Calu3 (cell line): ENCODE data around the gene GTF2F2. TPM values are rescaled to one million over a fixed set of nuclear protein-coding genes. Genes with fewer than 3 reads are reported as not detected.

ENCODE experiments used
- BruUV-seq: library from RNA; stranded (reverse); fragments of 400-500 nt; replicated peaks from 2 replicates; lab custom pipeline; 2021; lab: Mats Ljungman, UMichigan
- CTCF ChIA-PET: fragments of 300-600 bp; sonication (Branson Sonifier 250); formaldehyde crosslinking; loops from one replicate; lab custom pipeline; 2022; ENCODE audit warnings: antibody characterized with exemption; lab: Charles Lee
- DNase-seq: peaks from one replicate; pipeline ENCODE4 v3.0.0; 2022
- H3K27ac Mint-ChIP-seq: one replicate; pipeline ENCODE4 v1.8.0; 2022; ENCODE audit warnings: mixed read lengths; ENCODE audit not compliant: unreplicated experiment
- H3K27me3 Mint-ChIP-seq: one replicate; pipeline ENCODE4 v1.8.0; 2022; ENCODE audit warnings: mixed read lengths; ENCODE audit not compliant: unreplicated experiment
- H3K36me3 Mint-ChIP-seq: one replicate; pipeline ENCODE4 v1.8.0; 2022; ENCODE audit warnings: mild to moderate bottlenecking, moderate library complexity, mixed read lengths; ENCODE audit not compliant: insufficient read depth, unreplicated experiment
- H3K4me1 Mint-ChIP-seq: one replicate; pipeline ENCODE4 v1.8.0; 2022; ENCODE audit warnings: mild to moderate bottlenecking, low read depth, mixed read lengths; ENCODE audit not compliant: unreplicated experiment
- H3K4me3 Mint-ChIP-seq: one replicate; pipeline ENCODE4 v1.8.0; 2022; ENCODE audit warnings: mild to moderate bottlenecking, low read depth, moderate library complexity, mixed read lengths; ENCODE audit not compliant: unreplicated experiment
- H3K9me3 Mint-ChIP-seq: one replicate; pipeline ENCODE4 v1.8.0; 2022; ENCODE audit warnings: low read depth, mixed read lengths; ENCODE audit not compliant: unreplicated experiment
- CTCF ChIP-seq: fragments of 200-600 bp; IDR thresholded peaks from one replicate; pipeline ENCODE4 v1.8.0; 2022; ENCODE audit warnings: antibody characterized with exemption; ENCODE audit not compliant: unreplicated experiment
- intact Hi-C: fragments of 100-400 bp; cut with micrococcal nuclease; formaldehyde crosslinking; loops from one replicate; pipeline ENCODE4 v1.10.0; 2022; ENCODE audit not compliant: unreplicated experiment
- total RNA-seq: library from RNA; stranded (reverse); gene quantifications from 2 replicates; pipeline ENCODE4 v1.2.3, GENCODE V29; 2022

Gene GTF2F2
- total RNA-seq, 1 experiment from 2014 or later, result 23.9 TPM

- Mint-ChIP-seq H3K27me3 (no peaks in the 10 kb centered on the region), H3K4me1 (peaks cover 22% of the 10 kb centered on the region), H3K27ac (no peak overlapping the region), H3K36me3 (peaks cover 5% of the 10 kb centered on the region), H3K9me3 (no peaks in the 10 kb centered on the region), H3K4me3 (no peak overlapping the region)
- DNase-seq, result no peak
- no TSS peak for BruUV-seq
- TF ChIP-seq CTCF, result no peak
- CTCF ChIA-PET, result no interaction called here
- intact Hi-C loops, result no loop called here
Measured at GRCh38 chr13:45289936-45290563, 169.7 kb downstream of the GTF2F2 start.

GRCh38 chr13:45292176-45292575 lies 171.9 kb downstream of the GTF2F2 start:
- DNase-seq, result peak; percentile 73
- CTCF ChIA-PET, result interaction anchor here (0.7 to 1.3 kb wide), 5 partner anchors 11 to 957 kb away, joined by 4 to 20 read pairs (median 7); no protein-coding TSS in a partner anchor
- no TSS peak for BruUV-seq

GRCh38 chr13:45295536-45295935 lies 175.2 kb downstream of the GTF2F2 start:
- Mint-ChIP-seq H3K27ac (no peak overlapping the region), H3K9me3 (no peaks in the 10 kb centered on the region), H3K27me3 (no peaks in the 10 kb centered on the region), H3K4me1 (peaks cover 30% of the 10 kb centered on the region), H3K4me3 (no peak overlapping the region), H3K36me3 (peaks cover 19% of the 10 kb centered on the region)
- TF ChIP-seq CTCF, result no peak
- BruUV-seq, result no TSS peak
- CTCF ChIA-PET, result interaction anchor here (0.6 kb wide), 1 partner anchor 851 kb away, joined by 5 read pairs; no protein-coding TSS in a partner anchor
- intact Hi-C loops, result no loop called here
- DNase-seq, result no peak

More at GRCh38 chr13:45292176-45292575, 171.9 kb downstream of the GTF2F2 start:
- intact Hi-C loops, result no loop called here
- H3K9me3 Mint-ChIP-seq, result no peaks in the 10 kb centered on the region
- peaks cover 30% of the 10 kb centered on the region for H3K4me1 Mint-ChIP-seq
- no peak overlapping the region for H3K4me3 Mint-ChIP-seq
- TF ChIP-seq CTCF, result no peak
- H3K36me3 Mint-ChIP-seq, result peaks cover 15% of the 10 kb centered on the region
- no peaks in the 10 kb centered on the region for H3K27me3 Mint-ChIP-seq
- peak overlapping the region; percentile 77 for H3K27ac Mint-ChIP-seq

GRCh38 chr13:45296259-45296658 lies 175.9 kb downstream of the GTF2F2 start:
- Mint-ChIP-seq H3K4me1 (peaks cover 24% of the 10 kb centered on the region), H3K36me3 (peaks cover 19% of the 10 kb centered on the region), H3K4me3 (no peak overlapping the region), H3K27me3 (no peaks in the 10 kb centered on the region), H3K9me3 (no peaks in the 10 kb centered on the region), H3K27ac (no peak overlapping the region)
- TF ChIP-seq CTCF, result no peak
- CTCF ChIA-PET, result interaction anchor here (0.6 kb wide), 1 partner anchor 852 kb away, joined by 5 read pairs; no protein-coding TSS in a partner anchor
- intact Hi-C loops, result no loop called here
- no TSS peak for BruUV-seq
- no peak for DNase-seq
